ENCODE results near the gene PEF1.

PEF1 gene, protein sequence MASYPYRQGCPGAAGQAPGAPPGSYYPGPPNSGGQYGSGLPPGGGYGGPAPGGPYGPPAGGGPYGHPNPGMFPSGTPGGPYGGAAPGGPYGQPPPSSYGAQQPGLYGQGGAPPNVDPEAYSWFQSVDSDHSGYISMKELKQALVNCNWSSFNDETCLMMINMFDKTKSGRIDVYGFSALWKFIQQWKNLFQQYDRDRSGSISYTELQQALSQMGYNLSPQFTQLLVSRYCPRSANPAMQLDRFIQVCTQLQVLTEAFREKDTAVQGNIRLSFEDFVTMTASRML

DNA sequence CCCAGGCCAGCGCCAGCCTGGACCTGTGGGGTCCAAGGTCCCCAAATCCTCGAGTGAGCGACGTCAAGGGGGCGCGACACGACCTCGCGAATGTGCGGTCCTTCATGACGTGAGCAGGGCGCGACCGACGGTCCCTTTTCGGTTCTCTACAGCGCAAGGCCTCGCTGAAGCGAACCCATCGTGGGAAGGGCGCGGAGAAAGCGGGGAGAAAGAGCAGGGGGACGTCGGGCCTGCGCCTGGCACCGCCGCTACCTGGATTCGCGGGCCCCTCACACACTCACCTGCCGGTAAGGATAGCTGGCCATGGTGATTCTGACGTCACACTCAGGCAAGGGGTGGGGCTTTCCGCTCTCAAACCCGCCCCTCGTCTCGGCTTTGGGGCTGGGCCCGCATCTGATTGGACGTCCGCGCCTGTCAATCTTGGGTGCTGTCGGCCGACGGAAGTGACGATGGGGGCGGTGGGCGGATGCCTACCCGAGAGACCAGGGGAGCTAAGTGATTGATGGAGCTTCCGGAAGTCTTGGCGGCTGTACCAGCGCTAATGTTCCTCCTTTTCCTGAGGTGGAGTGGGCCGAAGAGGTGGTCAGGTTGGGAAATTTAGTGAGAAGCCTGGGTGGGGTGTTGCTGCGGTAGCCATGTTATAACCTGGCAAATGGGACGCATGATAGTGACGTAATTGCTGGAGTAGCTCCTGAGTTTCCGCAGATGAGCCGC lies at the start of gene PEF1:
PEF1 (minus strand) TSS at position 317 of the 714 bp plus-strand sequence; CDS start at position 305, 12 bp downstream.
- DNase-seq (ENCODE audit: low read depth in 2 of 2), result peak; percentile 96 to 99

GRCh38 chr1:31693231-31693630 lies 48.6 kb upstream of the PEF1 start:
- no peak for DNase-seq (ENCODE audit: low read depth in 2 of 2)

DNA sequence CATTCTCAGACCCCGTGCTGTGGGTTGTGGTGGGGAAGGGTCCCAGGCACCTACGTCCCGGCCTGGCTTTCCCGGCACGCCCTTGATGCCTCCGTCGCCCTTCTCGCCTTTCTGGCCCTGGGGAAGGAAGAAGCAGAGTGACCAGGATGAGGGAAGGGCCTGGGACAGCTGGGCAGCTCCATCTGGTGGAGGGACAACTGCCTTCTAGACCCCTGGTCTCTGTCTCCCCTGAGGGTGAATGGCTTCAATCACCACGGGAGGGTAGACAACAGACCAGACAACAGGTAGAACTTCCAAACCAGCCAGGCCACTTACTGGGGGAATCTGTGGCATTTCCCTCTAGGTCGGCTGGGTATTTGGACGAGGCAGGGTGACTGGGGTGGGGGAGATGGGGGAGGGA lies 47.3 kb upstream of the PEF1 start:
- no peak for DNase-seq (ENCODE audit: low read depth in 2 of 2)

GRCh38 chr1:31691446-31691845 lies 46.8 kb upstream of the PEF1 start:
- DNase-seq (ENCODE audit: low read depth in 2 of 2), result no peak

DNA sequence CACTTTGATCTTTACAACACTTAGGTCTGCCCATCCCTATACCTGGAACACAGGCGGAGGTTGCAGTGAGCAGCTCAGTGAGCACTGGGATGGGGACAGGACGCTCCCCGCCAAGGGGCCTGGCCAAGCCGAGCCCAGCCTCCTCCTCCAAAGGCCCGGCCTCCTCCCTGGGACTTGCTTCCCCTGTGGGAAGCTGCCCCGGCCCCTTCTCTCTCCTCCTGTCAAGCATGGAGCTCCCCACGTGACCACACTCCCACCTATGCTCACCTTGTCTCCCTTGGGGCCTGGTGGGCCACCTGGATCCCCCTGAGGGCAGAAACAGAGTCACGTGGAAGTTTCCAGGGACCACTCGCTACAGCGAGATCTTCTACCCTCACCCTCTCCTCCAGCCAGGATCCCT lies 46.2 kb upstream of the PEF1 start:
- no peak for DNase-seq (ENCODE audit: low read depth in 2 of 2)

DNA sequence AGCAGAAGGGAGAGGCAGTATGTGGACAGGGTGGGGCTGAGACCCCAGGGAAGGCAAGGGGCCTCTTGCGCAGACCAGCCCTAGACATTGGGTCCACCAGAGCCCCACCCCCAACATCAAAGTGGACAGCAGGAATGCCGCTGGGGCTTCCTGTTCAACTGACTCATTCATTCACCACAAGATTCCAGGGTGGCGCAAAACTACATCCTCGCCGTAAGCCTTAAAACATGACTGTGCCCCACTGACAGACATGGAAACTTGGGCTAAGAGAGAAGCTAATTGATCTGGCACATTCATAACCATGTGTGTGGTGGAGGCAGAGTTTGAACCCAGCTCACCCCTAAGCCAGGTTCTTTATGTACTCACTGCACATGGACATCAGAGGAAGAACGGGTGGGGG lies 45.2 kb upstream of the PEF1 start:
- no peak for DNase-seq (ENCODE audit: low read depth in 2 of 2)

- no peak for DNase-seq (ENCODE audit: low read depth in 2 of 2)
Measured at GRCh38 chr1:31689379-31689778, 44.7 kb upstream of the PEF1 start.

DNA sequence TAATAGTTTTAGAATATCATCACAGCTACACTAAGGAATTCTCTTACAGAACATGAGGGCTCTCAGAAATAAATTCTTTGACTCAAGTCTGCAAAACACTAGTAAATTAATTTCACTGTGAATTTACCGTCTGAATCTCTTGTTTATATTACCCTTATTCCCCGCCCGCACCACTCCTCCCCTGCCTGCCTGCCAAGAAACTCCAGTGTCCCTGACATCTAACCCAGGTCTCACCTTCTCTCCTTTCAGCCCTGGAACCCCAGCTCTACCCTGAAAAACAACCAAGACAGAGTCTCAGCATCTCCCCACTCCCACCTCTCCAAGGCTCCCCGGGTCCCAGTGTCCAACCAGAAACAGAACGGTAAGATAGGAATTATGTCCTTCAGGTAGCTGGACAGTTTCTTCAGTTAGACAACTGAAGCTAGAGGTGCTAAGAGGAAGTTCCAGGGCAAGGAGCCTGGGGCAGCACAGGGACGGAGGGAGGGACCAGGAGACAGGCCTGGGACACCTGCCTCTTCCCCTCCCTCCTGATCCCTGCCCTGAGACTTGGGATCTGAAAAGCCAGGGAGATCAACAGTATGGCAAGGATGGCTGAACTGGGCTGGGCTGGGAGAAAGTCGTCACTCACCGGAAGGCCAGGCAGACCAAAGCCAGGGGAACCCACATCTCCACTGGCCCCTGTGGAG lies 43.7 kb upstream of the PEF1 start:
- no peak for DNase-seq (ENCODE audit: low read depth in 2 of 2)

GRCh38 chr1:31687601-31688000 lies 42.9 kb upstream of the PEF1 start:
- no peak for DNase-seq (ENCODE audit: low read depth in 2 of 2)

DNA sequence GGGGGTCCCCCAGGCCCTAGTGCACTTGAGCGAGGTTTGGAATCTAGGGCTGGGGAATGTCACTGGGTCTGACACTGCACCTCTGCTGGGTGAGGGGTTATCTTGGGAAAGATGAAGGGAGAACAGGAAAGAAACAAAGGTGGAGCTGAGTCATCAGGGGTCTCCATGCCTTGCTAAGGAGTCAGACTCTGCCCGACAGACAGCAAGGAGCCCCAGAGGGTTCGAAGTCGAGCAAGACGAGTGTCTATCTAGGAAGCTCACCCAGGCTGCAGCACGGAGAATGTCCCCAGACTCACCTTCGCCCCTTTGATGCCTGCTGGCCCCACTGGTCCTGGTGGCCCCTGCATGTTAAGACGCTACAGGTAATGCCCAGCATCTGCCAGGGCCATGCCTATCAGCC lies 41.1 kb upstream of the PEF1 start:
- DNase-seq (ENCODE audit: low read depth in 2 of 2), result no peak

- no peak for DNase-seq (ENCODE audit: low read depth in 2 of 2)
Measured at GRCh38 chr1:31683997-31684396, 39.3 kb upstream of the PEF1 start.

DNA sequence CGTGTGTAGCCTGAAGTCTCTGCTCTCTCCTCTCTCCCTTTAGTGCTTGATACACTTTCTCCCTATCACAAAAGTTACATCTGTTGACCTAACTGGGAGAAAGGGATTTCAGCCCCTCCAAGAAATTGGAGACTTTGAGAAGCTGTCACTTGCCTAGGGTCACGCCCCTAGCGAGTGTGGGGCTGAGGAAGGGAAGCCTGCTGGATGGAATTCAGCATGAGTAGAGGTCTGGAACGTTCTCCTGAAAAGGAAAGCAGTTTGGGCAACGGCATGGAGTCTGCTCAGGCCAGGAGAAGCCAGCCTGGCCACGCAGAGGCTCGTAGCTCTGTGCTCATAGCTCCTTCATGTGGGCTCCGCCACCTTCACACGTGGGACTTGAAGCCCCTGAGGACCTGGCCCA lies 36.7 kb upstream of the PEF1 start:
- DNase-seq (ENCODE audit: low read depth in 2 of 2), result no peak

DNA sequence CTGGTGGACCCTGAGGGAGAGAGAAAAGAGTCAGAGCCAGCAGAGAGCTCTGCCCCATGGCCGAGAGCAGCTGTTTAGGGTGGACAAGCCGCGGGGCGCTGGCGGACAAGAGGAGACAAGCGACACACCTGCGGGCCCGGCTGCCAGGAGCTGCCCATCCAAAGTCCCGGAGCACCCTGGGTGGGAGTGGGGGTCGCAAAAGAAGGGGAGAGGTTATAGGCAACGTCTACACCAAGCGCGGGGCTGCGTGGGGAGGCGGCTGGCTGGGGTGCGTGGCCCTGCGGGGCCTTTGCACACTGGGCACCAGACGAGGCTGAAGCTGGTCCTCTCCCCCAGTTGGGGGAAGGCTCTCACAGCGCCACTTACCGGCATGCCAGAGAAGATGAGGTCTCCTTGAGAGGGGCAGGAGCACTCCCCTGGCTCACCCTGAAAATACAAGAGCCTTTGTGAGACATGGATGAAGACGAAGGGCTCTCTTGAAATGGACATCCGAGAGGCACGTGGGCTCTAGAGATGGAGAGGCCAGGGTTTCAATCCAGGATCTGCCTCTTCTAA lies 35.1 kb upstream of the PEF1 start:
- no peak for DNase-seq (ENCODE audit: low read depth in 2 of 2)

DNA sequence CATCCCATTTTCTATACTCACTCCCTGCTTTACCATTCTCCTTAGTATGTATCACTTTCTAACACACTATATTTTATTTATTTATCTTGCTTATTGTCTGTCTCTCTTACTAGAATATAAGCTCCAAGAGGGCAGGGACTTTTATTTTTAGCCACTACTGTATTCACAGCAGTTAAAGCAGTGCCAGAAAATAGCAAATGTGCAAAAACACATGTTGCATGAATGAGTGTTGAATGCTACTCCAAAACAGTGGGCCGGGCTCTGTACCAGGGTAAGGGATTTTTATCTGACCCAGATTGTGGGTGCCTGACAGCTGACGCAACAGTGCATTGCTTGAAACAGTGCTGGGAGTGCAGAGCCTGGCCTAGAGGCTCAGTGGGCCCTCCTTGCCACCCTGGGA lies 34.4 kb upstream of the PEF1 start:
- no peak for DNase-seq (ENCODE audit: low read depth in 2 of 2)

DNA sequence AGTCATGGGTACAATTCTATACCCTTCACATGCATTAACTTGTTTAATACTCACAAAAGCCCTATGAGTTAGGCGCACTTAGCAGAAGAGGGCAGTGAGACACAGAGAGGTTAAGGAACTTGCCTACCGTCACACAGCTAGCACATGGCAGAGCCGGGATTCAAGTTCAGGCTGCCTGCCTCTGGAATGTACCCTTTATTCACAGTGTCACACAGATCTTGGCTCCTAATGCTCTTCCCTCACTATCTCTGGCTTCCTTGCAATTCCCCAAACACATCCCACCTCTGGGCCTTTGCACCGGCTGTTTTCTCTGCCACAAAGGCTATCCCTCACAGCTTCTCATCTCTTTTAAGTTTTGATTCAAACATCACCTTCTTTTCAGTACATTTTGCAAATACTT lies 34.0 kb upstream of the PEF1 start:
- DNase-seq (ENCODE audit: low read depth in 2 of 2), result no peak

DNA sequence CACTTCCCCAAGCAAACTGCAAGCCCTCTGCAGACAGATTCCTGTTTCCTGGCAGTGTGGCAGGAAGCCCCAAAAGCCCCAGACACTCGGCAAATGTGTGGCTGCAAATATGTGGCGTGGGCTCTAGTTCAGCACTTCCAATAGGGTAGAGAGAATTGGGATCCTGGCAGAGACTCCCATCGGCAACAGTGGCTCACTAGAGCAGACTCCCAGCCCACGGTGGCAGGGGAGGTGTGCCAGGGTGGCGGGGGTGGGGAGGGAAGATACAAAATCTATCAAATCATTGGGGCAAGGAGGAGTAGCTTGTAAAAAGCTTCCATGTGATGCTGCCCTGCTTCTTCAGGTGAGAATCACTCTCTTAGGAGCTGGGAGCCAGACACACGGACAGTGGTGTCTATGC lies 33.3 kb upstream of the PEF1 start:
- no peak for DNase-seq (ENCODE audit: low read depth in 2 of 2)

- DNase-seq (ENCODE audit: low read depth in 2 of 2), result no peak
Measured at GRCh38 chr1:31677401-31677800, 32.7 kb upstream of the PEF1 start.

- DNase-seq (ENCODE audit: low read depth in 2 of 2), result no peak
Measured at GRCh38 chr1:31675756-31676155, 31.1 kb upstream of the PEF1 start.

DNA sequence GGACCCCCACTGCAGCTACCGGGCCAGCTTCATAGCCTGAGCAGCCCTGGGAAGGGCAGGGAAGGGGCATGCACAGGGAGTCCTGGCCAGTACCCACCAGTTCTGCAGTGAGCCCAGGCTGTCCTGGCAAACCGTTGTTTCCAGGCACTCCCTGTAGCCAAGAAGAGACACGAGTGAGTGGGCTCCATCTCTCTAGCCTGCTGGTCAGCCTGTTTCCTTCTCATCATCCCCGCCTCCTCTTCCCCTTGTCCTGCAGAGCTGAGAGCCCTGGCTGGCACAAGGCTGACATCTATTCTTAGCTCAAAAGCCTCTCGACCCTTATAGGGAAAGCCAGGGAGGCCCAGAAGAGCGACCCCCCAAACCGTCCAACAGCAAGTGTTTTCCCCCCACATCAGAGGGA lies 30.5 kb upstream of the PEF1 start:
- DNase-seq (ENCODE audit: low read depth in 2 of 2), result no peak

- no peak for DNase-seq (ENCODE audit: low read depth in 2 of 2)
Measured at GRCh38 chr1:31674626-31675025, 29.9 kb upstream of the PEF1 start.

DNA sequence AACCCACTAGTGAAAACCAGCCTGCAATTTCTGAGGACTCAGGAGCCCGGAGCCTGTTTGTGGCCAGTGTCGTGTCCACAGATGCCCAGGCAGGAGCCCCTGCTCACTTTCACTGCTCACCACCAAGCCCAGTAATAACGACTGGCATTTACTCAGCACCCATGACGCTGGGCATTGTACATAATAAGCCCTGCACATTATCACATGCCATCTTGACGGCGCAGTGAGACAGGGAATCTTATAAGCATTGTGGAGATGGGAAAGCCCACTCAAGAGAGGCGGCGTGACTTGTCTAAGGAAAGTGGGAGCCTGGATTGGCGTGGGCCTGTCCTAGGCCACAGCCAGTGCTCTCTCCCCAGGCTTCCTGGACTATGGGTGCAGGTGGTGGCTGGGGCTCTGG lies 28.8 kb upstream of the PEF1 start:
- no peak for DNase-seq (ENCODE audit: low read depth in 2 of 2)

DNA sequence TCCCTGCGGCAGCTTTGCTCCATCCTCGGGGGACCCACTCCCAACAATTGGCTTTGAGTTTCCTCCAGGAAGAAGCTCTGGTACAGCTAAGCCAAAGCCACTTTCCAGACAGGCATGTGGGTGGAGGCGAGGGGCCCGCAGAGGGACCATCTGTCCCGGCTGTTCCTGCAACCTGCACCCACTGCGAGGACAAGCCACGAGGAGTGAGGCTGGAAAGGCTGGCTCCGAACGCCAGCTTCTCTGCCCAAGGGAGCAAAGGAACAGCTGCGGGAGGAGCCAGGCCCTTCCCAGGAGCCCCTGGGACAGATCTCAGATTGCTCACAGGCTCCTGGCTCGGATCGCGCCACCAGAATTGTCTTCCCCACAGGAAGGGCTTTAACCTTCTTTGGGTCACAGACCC lies 28.3 kb upstream of the PEF1 start:
- DNase-seq (ENCODE audit: low read depth in 2 of 2), result no peak

Data from stimulated activated CD8-positive, alpha-beta memory T cell treated with anti-CD3 and anti-CD28 coated beads, Interleukin-15, amount 100 ng/mL, for 4 hours (primary cell).